NCI-H526 treated with DMSO at 0.1 percent for 48 hours (cell line): ENCODE data around the gene RBX1.
A peak's percentile ranks its signal among the peaks of the same experiment; 100 is the strongest.
"Not testable (repeated sequence)": the region's sequence is repeated elsewhere in the genome, so short reads cannot be mapped to it uniquely, and the experiment has no call there.

Source experiments
- DNase-seq: peaks from one replicate; lab custom pipeline; 2025; lab: John Stamatoyannopoulos, UW

RBX1 gene

DNA sequence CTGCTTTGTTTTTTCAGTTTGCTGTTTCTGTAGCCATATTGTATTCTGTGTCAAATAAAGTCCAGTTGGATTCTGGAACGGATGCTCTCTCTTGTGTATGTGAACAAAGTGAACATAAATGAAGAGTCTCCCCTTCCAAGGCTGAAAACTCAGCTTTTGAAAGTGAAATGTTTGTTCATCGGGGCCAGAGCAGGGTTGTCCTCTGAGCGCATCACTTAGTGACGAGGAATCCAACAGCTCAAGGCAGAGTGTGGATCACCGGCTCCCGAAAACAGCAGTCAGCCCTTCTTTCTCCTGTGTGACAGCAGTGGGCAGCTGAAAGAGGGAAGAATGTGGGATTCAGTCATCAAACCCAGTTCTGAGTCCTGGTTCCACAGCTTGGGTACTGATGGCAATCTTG lies 21.4 kb downstream of the RBX1 start:
- DNase-seq = no peak

DNA sequence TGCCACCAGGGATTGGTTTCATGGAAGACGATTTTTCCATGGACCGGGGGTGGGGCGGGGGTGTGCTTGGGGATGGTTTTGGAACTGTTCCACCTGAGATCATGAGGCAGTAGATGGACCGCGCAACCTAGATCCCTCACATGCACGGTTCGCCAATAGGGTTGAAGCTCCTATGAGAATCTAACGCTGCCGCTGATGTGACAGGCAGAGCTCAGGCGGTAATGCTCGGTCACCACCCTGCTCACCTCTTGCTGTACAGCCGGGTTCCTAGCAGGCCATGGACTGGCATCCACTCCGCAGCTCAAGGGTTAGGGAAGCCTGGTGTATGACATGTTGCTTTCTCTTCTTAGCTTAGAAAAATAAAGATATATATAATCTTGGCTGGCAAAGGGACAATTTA lies 22.0 kb downstream of the RBX1 start:
- DNase-seq = no peak

DNA sequence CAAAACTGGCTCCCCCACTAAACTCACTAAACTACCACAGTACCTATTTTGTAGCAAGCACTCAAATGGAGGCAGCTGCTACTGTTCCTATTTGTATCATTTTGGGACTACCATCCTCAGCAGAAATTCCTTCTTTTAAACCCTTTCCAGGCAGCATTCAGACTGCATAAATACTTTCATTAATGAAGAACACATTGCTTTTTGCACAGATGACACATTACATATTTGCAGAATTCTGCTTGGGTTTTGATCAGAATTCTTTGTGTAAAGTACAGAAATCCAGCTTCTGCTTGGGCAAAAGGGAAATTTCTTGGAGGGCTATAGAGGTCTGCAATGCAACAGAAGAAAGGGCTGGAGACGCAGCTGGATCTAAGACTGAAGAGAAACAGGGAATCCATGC lies 24.2 kb downstream of the RBX1 start:
- DNase-seq = no peak

DNA sequence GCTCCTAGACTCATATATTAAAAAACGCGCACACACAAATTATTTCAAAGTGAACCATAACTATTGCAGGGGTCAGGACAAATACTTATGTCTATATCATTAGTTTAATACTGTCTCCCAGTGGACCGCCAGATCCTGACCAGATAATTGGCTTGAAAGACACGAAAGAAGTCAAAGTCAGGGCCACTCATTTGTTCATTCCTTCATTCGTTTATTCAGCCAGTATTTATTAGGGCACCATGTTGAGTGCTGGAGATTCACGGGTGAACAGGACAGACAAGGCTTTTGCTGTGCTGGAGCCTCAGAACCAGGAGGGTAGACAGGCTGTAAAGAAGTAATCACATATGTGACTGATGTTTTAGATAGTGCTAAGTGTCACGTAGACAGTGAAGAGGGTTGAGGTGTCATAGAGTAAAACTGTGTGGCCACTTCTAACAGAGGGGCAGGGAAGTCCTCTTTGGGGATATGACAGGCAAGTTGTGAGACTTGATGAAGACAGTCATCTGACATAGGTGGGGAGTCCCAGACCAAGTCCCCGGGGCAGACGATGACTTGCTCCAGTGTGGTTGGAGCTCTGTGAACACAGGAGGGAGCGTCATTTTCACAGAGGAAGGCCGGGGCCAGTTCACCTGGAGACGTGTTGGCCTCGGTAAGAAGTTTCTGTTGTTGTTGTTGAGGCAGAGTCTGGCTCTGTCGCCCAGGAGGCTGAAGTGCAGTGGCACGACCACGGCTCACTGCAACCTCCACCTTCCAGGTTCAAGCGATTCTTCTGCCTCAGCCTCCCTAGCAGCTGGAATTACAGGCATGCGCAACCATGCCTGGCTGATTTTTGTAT lies 25.9 kb downstream of the RBX1 start:
- no peak for DNase-seq

DNA sequence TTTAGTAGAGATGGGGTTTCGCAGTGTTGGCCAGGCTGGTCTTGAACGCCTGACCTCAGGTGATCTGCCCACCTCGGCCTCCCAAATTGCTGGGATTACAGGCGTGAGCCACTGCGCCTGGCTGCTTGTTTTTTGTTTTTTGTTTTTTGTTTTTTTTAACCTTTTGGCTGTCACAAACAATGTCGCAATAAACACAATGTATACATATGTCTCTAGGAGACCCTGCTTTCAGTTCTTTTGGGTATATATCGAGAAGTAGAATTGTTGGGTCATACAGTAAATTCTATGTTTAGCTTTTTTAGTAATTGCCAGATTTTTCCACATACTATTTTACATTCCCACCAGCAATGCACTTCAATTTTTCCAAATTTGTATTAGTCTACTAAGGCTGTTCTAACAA lies 28.0 kb downstream of the RBX1 start:
- no peak for DNase-seq

DNA sequence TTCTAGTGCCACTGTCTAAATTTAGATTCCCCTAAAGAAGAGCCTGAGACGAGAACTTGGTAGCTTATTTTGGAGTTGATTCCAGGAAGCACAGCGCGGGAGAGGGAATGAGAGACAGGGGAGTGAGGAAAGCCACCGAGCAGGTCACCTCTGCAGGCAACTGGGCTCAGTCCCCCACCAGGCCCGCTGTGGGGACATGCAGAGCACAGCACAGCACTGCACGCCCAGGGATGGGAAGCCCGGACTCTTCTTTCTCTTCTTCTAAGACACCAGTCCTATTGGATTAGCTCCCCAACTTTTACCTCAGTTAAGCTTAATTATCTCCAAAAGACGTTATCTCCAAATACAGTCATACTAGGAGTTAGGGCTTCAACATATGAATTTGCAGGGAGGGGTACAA lies 28.7 kb downstream of the RBX1 start:
- DNase-seq = no peak

DNA sequence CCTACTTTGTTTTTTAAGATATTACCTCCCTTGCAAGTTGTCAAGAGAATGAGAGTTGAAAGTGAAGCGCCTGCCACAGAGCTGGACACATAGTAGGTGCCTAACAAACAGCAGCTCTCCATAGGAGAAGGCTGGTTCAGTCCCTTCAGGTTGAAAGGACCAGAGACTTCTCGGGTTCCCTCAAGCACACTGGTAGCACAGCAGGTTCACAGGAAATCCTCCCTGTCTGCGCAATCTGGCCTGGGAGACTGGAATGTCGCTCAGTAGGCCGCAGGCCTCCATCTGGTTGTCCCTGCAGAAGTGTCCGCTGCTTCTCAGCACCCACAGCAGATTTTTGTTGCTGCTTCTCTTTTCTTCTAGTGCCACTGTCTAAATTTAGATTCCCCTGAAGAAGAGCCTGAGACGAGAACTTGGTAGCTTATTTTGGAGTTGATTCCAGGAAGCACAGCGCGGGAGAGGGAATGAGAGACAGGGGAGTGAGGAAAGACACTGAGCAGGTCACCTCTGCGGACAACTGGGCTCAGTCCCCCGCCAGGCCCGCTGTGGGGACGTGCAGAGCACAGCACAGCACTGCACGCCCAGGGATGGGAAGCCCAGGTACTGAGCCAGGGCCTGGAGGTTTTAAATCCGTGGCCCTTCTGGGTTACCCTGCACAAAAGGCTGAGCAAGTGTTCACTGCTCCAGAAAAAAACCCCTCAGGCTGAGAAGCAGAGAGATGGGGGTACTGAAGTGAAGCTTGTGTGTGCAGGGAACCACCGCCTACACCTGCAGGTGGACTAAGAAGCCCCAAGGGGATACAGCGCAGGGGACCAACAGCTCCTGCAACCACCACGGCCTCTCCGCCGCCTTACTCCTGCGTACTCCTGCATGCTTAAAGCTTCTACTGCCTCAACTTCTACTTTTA lies 31.6 kb downstream of the RBX1 start:
- DNase-seq = no peak

DNA sequence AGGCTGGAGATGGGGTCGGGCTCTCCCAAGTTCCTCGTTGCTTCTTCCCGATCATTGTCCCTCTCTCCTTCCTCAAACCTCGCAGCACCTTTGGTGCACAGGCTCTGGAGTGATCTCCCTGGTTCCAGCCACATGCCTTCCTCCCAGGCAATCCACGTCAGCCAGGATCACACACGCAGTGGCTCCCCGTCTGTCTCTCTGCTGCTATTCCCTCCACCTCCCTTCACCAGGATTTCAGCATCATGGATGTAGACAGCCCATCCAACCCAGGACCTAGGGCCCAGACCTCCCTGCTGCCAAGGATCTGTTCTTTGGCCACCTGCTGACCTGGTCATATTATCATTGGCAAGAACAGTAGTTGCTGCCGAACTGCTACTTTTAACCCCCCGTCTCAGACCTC lies 40.1 kb downstream of the RBX1 start:
- no peak for DNase-seq

DNA sequence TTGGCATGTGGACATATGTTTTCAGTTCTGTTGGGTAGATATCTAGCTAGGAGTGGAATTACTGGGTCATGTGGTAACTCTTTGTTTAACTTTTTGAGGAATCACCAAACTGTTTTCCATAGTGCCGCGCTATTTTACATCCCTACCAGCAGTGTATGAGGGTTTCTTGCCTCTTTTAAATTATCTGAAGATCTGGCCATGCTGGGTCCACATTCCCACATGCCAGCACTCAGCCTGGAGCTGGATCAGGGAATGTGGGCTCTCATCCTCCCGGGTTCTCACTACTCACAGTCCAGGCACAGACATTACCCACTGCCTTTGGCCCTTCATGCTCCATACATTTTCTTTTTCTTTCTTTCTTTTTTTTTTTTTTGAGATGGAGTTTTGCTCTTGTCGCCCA lies 44.6 kb downstream of the RBX1 start:
- no peak for DNase-seq

DNA sequence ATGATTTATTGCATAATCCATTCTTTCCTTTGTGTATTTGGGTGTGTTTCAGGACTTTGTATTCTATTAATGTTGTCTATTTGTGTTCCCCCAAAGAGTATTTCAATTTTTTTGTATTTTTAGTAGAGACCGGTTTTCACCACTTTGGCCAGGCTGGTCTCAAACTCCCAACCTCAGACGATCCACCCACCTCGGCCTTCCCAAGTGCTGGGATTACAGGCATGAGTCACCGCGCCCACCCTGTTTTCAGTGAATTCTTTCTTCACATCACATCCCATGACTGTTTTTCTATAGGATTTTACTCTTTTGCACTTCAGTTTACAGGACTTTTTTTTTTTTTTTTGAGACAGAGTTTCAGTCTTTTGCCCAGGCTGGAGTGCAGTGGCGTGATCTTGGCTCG lies 46.3 kb downstream of the RBX1 start:
- DNase-seq = no peak

DNA sequence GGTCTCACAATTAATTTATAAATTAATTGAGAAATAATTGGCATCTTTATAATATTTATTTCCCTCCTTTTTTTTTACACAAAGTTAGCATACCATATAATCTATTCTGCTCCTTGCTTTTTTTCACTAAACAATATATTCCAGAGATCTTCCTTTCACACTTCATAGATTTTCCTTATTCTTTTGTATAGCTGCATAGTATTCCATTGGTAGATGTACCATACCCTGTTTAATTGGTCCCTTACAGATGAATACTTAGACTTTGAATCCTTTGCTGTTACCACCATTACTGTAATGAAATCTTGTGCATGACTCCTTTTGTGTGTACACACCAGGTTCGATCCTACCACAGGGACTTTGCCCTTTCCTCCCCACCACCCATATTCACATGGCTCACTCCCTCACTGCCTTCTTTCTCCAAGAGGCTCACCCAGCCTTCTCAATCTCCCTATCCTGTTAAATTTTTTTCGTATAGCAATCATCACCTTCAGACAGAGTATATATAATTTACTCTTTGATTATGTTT lies 48.9 kb downstream of the RBX1 start:
- no peak for DNase-seq

DNA sequence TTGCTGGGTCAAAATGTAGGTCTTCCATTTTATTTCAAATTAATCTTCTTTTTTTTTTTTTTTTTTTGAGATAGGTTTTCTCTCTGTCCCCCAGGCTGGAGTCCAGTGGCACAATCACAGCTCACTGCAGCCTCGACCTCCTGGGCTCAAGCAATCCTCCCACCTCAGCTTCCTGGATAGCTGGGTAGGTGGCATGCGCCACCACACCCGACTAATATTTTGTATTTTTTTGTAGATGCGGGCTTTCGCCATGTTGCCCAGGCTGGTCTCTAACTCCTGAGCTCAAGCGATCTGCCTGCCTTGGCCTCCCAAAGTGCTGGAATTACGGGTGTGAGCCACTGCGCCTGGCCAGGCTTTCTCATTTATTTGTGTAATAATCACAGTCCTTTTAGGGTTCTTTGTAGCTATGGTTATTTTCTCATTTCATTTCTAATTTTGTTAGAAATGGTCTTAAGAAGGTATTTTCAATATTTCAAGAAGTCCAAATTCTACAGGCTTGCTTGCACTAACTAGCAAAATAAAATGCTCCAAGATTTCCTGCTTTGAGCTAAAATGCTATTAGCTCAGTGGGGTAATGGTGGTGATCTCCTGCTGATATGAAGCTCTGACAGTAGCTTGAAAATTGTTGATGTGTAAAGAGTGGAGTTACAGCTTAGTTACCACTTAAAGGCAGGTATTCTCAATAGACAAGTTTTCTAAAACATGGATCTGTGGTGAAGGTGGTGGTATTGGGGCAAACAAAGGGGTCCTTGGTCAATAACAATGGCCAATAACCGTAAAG lies 50.0 kb downstream of the RBX1 start:
- no peak for DNase-seq

DNA sequence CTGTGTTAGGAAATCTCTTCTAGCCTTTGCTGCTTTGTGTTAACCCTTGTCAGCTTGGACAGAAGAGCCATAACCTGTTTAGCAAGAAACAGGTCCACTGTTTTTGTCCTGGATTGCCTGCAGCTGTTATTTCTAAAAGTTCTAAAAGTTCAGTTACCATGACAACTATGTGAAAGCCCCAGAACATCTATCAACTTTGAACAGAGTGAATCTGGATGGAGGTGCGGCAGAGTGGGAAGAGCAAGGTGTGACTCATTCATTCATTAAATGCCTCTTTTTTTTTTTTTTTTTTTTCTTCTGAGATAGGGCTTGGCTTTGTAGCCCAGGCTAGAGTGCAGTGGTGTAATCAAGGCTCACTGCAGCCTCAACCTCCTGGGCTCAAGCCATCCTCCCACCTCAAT lies 50.5 kb downstream of the RBX1 start:
- DNase-seq = no peak

DNA sequence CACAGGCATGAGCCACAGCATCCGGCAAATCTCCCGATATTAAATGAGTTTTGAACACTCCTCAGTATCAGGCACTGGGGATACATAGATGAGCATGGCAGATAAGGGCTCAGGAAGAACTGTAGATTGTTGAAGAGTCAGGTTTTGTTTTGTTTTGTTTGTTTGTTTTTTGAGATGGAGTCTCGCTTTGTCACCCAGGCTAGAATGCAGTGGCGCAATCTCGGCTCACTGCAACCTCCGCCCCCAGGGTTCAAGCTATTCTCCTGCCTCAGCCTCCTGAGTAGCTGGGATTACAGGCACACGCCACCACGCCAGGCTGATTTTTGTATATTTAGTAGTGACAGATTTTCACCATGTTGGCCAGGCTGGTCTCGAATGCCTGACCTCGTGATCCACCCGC lies 51.2 kb downstream of the RBX1 start:
- not testable (repeated sequence) for DNase-seq

DNA sequence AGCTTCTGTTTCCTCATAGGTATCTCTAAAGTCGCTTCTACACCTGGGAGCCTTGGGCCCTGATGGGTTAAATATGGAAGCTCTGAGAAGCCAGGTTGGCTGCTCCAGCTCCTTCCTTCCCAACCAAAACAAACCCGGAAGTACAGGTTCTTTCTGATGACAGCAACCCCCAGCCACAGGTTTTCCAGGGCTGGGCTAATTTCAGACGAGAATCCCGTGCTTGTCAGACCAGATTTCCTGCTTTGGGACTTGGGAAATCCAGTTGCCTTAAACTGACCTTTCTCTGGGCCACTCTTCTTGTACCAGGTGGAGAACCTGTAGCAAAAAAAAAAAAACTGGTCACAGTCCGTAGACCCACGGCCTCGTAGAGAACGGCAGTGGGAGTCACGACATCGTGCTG lies 51.9 kb downstream of the RBX1 start:
- DNase-seq = no peak

DNA sequence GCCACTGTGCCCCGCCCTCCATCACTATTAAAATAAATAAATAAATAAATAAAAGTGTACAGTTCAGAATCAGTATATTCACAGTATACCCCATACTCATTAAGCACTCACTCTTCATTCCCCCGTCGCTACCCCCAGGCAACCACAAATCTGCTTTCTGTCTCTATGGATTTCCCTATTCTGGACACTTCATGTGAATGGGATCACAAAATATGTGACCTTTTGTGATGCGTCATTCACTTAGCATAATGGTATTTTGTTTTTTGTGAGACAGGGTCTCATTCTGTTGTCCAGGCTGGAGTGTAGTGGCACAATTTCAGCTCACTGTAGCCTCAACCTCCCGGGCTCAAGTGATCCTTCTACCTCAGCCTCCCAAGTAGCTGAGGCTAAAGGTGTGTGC lies 52.8 kb downstream of the RBX1 start:
- no peak for DNase-seq

DNA sequence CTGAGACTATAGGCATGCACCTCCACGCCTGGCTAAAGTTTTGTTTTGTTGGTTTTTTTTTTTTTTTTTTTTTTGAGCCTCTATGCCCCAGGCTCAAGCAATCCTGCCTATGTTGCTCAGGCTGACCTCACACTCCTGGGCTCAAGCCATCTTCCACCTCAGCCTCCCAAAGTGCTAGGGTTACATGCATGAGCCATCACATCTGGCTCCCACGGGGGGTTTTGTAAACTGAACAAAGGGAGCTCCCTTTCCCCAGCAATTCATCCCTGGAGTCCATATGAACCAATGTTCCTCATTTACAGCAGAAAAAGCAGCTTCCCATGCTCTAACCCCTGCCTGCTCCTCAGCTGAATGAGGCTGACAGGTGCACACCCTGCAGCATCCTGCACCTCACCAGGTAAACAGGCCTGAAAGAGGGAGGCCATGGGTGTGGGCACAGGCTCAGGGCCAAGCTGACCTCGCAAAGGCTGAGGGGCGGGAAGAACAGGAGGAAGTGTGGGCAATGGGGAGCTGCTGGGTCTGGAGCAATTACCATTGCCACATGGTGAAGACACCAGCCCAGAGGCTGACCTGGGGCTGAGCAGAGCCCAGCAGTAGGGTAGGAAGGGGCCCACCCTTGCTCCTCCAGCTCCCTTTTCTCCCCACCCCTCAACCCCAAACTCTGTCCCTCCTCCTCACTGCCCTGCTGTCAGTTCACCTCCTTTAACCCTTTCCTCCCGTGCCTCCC lies 58.2 kb downstream of the RBX1 start:
- no peak for DNase-seq

DNA sequence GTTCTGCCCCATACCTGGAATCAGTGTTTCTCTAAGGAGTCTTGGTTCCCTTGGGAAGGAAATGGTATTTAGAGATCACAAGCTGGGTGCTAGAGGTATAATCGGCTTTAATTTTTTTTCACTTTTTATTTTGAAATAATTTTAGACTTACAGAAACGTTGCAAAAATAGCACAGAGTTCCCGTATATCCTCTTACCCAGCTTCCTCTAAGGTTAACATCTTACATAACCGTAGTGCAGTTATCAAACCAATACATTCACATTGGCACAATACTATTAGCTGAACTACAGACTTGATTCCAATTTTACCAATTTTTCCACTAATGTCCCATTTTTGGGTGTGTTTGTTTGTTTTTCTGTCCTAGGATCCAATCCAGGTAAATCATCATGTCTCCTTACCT lies 63.8 kb downstream of the RBX1 start:
- DNase-seq = no peak

DNA sequence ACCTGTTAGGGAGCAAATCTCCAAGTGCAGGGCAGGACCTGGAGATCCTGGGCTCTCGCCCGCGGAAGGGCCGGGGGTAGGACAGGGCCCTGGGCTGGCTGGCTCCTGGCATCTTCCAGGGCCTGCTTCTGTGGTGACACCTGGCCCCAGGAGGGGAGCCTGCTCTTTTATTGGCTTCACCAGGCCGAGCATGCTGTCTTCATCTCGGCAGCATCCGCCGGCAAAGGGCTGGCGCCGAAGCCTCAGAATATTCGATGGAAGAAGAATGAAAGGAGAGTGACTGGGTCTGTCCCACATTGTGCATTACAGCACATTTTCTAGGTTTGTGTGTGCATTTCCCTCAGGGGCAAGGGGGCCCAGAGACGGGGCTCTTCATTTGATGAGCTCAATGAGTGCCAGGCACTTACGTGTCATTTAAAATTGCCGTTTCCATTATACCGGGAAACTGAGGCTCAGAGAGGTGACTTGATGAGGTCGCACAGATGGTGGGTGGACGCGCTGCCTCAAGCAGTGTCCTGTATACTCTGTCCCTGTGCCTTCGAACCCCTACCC lies 70.0 kb downstream of the RBX1 start:
- DNase-seq = no peak

DNA sequence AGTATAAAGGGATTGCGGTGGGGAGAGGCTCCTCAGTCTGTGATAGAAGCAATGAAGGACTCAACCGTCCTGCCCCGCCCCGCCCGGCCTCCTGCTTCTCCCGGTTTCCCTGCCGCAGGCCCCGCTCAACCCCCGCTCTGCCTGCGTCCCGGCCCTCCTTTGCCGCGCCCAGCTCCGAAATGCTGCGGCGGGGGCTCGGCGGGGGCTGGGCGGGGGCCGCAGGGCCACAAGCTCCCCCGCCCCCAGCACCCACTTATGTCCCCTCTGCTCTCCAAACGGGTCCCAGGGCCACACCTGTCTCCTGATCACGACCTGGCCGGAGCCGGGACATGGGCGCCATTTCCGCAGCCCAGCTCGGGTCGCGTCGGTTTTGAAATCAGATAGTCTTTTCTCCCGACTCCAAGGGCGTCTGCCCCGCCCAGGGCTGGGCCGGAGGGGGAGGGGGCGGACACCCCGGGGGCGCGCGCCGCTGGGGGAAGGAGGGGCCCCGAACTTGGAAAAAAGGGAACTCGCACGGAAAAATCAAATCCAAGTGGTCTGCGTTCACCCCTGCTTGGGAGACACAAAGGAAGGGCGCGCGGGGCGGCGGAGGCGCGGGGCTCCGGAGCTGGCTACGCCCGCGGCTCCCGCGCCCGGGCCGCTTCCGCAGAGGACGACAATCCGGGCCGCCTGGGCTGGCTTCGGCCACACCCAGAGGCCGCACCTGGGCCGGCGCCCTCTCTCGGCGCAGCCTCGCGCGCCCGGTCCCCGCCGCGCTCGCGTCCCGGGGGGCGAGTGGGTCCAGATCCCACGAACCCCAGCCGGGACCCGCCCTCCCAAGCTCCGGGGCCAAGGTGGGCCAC lies 70.7 kb downstream of the RBX1 start:
- peak; percentile 18 for DNase-seq
